HG03108 (cell line): ENCODE results near the gene PRSS57.

Experiments used
- ATAC-seq: cut with Tn5 transposase; IDR thresholded peaks from one replicate; pipeline ENCODE4 v1.9.1; 2021; ENCODE audit warnings: moderate library complexity; ENCODE audit not compliant: unreplicated experiment

Gene PRSS57

DNA sequence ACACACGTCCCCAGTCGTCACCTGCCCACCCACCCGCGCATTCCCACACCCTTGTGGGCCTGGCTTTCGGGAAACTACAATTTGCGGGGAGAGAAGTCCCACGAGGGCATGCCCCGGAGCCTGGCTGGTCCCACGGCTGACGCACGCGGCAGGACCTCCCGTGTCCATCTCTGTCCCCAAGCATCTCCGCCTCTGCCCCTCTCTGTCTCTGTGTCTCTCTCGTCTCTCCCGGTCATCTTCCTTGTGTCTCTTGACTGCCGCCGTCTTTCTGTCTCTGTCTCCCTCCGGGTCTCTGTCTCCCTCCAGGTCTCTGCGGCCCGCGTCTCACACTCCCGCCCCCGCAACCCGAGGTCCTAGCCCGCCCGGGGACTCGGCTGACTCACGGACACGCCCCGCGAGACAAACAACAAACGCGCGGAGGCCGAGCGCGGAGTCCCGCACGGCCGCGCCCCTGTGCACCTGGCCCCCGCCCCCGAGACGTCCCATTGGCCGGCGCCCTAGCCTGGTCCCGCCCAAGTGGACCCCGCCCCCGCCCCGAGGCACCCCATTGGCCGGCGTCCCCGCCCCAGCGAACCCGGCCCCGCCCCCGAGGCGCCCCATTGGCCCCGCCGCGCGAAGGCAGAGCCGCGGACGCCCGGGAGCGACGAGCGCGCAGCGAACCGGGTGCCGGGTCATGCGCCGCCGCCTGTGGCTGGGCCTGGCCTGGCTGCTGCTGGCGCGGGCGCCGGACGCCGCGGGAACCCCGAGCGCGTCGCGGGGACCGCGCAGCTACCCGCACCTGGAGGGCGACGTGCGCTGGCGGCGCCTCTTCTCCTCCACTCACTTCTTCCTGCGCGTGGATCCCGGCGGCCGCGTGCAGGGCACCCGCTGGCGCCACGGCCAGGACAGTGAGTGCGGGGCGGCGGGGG lies 55.7 kb downstream of the PRSS57 start, which contains the start of gene FGF22:
Gene FGF22 (plus strand): TSS at position 627 of the 908 bp plus-strand sequence. CDS start 47 bp downstream, at position 674.
- peak; percentile 56 for ATAC-seq

GRCh38 chr19:638906-639252 lies 56.4 kb downstream of the PRSS57 start:
- no peak for ATAC-seq
